OCI-LY3 (cell line): ENCODE results near the gene KLHL25.

ENCODE experiments used
- EZH2phosphoT487 ChIP-seq: fragments of 200-600 bp; shearing (Covaris generic); IDR thresholded peaks from 2 replicates; pipeline ENCODE4 v1.6.1; 2018; ENCODE audit warnings: antibody characterized with exemption, mixed run types, low read depth
- TF ChIP-seq, protein P1 (sequence below): fragments of 200-600, 300-600 bp; sonication (generic); IDR thresholded peaks from 2 replicates; pipeline ENCODE4 v1.5.1; 2014; ENCODE audit warnings: antibody characterized with exemption, low read length, low read depth

DNA sequence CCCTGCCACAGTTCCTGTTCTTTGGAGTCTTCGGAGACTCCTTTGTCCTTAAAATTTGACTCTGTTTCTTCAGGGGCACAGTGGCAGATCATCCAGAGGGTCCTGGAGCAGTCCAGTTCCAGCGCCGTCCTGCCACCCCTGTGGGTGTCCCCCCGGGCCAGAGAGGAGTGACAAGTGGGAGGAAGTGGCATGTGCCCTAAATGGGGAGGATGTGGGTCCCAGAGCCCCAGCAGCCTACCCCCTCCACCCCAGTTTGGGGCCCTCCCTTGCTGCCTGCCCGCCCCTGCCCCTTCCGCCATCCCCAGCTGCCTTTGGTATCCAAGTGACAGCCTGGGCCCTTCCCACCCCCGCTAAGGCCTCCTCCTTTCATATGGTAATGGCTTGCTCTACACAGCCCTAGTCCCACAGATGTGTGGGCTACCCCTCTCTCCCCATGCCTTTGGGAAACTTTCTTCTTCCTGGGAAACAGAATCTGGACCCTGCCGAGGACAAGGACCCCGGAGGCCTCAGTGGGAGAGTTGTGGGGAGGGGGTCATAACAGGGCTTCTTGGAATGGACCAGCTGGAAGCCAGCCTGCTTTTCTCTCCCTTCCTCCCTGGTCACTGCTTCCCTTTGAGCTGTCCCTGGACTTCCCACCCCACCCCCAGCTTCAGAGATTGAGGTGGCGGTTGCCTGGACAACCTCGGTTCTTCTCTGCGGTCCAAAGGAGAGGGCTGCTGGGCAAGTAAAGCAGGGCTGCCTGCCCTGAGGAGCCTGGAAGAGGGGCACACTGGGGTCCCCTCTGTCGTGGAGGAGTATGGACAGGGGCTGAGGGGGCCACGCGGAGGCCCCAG, 43.2 kb downstream of the KLHL25 start:
- TF ChIP-seq, protein P1, sequence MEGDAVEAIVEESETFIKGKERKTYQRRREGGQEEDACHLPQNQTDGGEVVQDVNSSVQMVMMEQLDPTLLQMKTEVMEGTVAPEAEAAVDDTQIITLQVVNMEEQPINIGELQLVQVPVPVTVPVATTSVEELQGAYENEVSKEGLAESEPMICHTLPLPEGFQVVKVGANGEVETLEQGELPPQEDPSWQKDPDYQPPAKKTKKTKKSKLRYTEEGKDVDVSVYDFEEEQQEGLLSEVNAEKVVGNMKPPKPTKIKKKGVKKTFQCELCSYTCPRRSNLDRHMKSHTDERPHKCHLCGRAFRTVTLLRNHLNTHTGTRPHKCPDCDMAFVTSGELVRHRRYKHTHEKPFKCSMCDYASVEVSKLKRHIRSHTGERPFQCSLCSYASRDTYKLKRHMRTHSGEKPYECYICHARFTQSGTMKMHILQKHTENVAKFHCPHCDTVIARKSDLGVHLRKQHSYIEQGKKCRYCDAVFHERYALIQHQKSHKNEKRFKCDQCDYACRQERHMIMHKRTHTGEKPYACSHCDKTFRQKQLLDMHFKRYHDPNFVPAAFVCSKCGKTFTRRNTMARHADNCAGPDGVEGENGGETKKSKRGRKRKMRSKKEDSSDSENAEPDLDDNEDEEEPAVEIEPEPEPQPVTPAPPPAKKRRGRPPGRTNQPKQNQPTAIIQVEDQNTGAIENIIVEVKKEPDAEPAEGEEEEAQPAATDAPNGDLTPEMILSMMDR: no peak
- no peak for TF ChIP-seq EZH2phosphoT487
